Kidney epithelial cell (primary cell): Measurements from ENCODE around the gene COL26A1. TPM values are rescaled to one million over a fixed set of nuclear protein-coding genes. Genes with fewer than 3 reads are reported as not detected.

Experiments used
- DNase-seq: peaks from one replicate; pipeline ENCODE4 v3.0.0-alpha.2; 2010; ENCODE audit warnings: low read depth
- H3K27me3 ChIP-seq: 2 replicates; pipeline ENCODE4 v1.6.0; 2011; ENCODE audit warnings: low read length; ENCODE audit not compliant: control insufficient read depth, insufficient read depth
- H3K36me3 ChIP-seq: 2 replicates; pipeline ENCODE4 v1.5.1; 2011; ENCODE audit warnings: low read length; ENCODE audit not compliant: control insufficient read depth, insufficient read depth
- H3K4me3 ChIP-seq: 2 replicates; pipeline ENCODE4 v1.5.1; 2011; ENCODE audit warnings: low read depth, mild to moderate bottlenecking, control low read depth, low read length
- CTCF ChIP-seq: IDR thresholded peaks from 2 replicates; pipeline ENCODE4 v1.5.1; 2011; ENCODE audit warnings: mild to moderate bottlenecking, moderate library complexity, low read length, control low read depth, inconsistent platforms; ENCODE audit not compliant: insufficient read depth, poor library complexity, severe bottlenecking
- total RNA-seq: library from RNA; depleted of rRNA; stranded (reverse); fragments of >200 nt; gene quantifications from 2 replicates; pipeline ENCODE4 v1.2.3, GENCODE V29; 2015

COL26A1 gene
- total RNA-seq, 1 donor from 2014 or later = 0.42 TPM

- Histone ChIP-seq H3K27me3 (peaks cover 15% of the 10 kb centered on the region), H3K36me3 (no peaks in the 10 kb centered on the region), H3K4me3 (no peak overlapping the region)
- DNase-seq = no peak
- TF ChIP-seq CTCF = no peak
Measured at GRCh38 chr7:101368422-101369165, 5.9 kb downstream of the COL26A1 start.

- DNase-seq = no peak
- TF ChIP-seq CTCF = no peak
- Histone ChIP-seq H3K4me3 (no peak overlapping the region), H3K27me3 (peaks cover 16% of the 10 kb centered on the region), H3K36me3 (no peaks in the 10 kb centered on the region)
Measured at GRCh38 chr7:101370836-101371235, 8.2 kb downstream of the COL26A1 start.

GRCh38 chr7:101373812-101374614, 11.3 kb downstream of the COL26A1 start:
- TF ChIP-seq CTCF = no peak
- peaks cover 16% of the 10 kb centered on the region for H3K27me3 ChIP-seq

GRCh38 chr7:101374990-101375389, 12.3 kb downstream of the COL26A1 start:
- DNase-seq = no peak
- peaks cover 18% of the 10 kb centered on the region for H3K27me3 ChIP-seq
- no peak for TF ChIP-seq CTCF

More at GRCh38 chr7:101373812-101374614, 11.3 kb downstream of the COL26A1 start:
- H3K4me3 ChIP-seq = no peak overlapping the region
- H3K36me3 ChIP-seq = no peaks in the 10 kb centered on the region
- DNase-seq = no peak

GRCh38 chr7:101376601-101377000, 13.9 kb downstream of the COL26A1 start:
- Histone ChIP-seq H3K36me3 (no peaks in the 10 kb centered on the region), H3K27me3 (peaks cover 12% of the 10 kb centered on the region), H3K4me3 (no peak overlapping the region)
- no peak for TF ChIP-seq CTCF
- DNase-seq = no peak

More at GRCh38 chr7:101374990-101375389, 12.3 kb downstream of the COL26A1 start:
- H3K4me3 ChIP-seq = no peak overlapping the region
- no peaks in the 10 kb centered on the region for H3K36me3 ChIP-seq
